ENCODE data around the gene ELANE.

The ELANE gene

GRCh38 chr19:810077-810855, 41.8 kb upstream of the ELANE start:
- Histone ChIP-seq H3K4me1 (ENCODE audit: control insufficient read depth, insufficient read depth, low read length) (no peaks in the 10 kb centered on the region), H3K9ac (ENCODE audit: low read depth, low read length) (no peak overlapping the region), H3K4me3 (ENCODE audit: low read depth, low read length) (no peak overlapping the region), H3K36me3 (ENCODE audit: control insufficient read depth, insufficient read depth, low read length) (peaks cover 69% of the 10 kb centered on the region), H3K9me3 (ENCODE audit: control insufficient read depth, insufficient read depth, low read length) (no peaks in the 10 kb centered on the region), H3K27me3 (ENCODE audit: control insufficient read depth, insufficient read depth, low read length) (no peaks in the 10 kb centered on the region)

GRCh38 chr19:810883-811489, 41.1 kb upstream of the ELANE start:
- no peaks in the 10 kb centered on the region for H3K9me3 ChIP-seq (ENCODE audit: control insufficient read depth, insufficient read depth, low read length)
- no peak overlapping the region for H3K9ac ChIP-seq (ENCODE audit: low read depth, low read length)
- peaks cover 62% of the 10 kb centered on the region for H3K36me3 ChIP-seq (ENCODE audit: control insufficient read depth, insufficient read depth, low read length)
- H3K4me3 ChIP-seq (ENCODE audit: low read depth, low read length): no peak overlapping the region
- H3K27me3 ChIP-seq (ENCODE audit: control insufficient read depth, insufficient read depth, low read length): no peaks in the 10 kb centered on the region
- no peaks in the 10 kb centered on the region for H3K4me1 ChIP-seq (ENCODE audit: control insufficient read depth, insufficient read depth, low read length)

GRCh38 chr19:811506-812048, 40.5 kb upstream of the ELANE start:
- Histone ChIP-seq H3K4me3 (ENCODE audit: low read depth, low read length) (no peak overlapping the region), H3K36me3 (ENCODE audit: control insufficient read depth, insufficient read depth, low read length) (peaks cover 56% of the 10 kb centered on the region), H3K9ac (ENCODE audit: low read depth, low read length) (no peak overlapping the region), H3K9me3 (ENCODE audit: control insufficient read depth, insufficient read depth, low read length) (no peaks in the 10 kb centered on the region), H3K4me1 (ENCODE audit: control insufficient read depth, insufficient read depth, low read length) (no peaks in the 10 kb centered on the region), H3K27me3 (ENCODE audit: control insufficient read depth, insufficient read depth, low read length) (no peaks in the 10 kb centered on the region)

- H3K36me3 ChIP-seq (ENCODE audit: control insufficient read depth, insufficient read depth, low read length): peaks cover 50% of the 10 kb centered on the region
These were observed 39.9 kb upstream of the ELANE start for GRCh38 chr19:812049-812746.

GRCh38 chr19:812747-813218, 39.3 kb upstream of the ELANE start:
- H3K9ac ChIP-seq (ENCODE audit: low read depth, low read length): no peak overlapping the region
- no peaks in the 10 kb centered on the region for H3K4me1 ChIP-seq (ENCODE audit: control insufficient read depth, insufficient read depth, low read length)
- H3K9me3 ChIP-seq (ENCODE audit: control insufficient read depth, insufficient read depth, low read length): no peaks in the 10 kb centered on the region
- H3K4me3 ChIP-seq (ENCODE audit: low read depth, low read length): no peak overlapping the region
- peaks cover 46% of the 10 kb centered on the region for H3K36me3 ChIP-seq (ENCODE audit: control insufficient read depth, insufficient read depth, low read length)
- H3K27me3 ChIP-seq (ENCODE audit: control insufficient read depth, insufficient read depth, low read length): no peaks in the 10 kb centered on the region

More at GRCh38 chr19:812049-812746, 39.9 kb upstream of the ELANE start:
- Histone ChIP-seq H3K4me3 (ENCODE audit: low read depth, low read length) (no peak overlapping the region), H3K4me1 (ENCODE audit: control insufficient read depth, insufficient read depth, low read length) (no peaks in the 10 kb centered on the region), H3K27me3 (ENCODE audit: control insufficient read depth, insufficient read depth, low read length) (no peaks in the 10 kb centered on the region), H3K9me3 (ENCODE audit: control insufficient read depth, insufficient read depth, low read length) (no peaks in the 10 kb centered on the region), H3K9ac (ENCODE audit: low read depth, low read length) (no peak overlapping the region)

GRCh38 chr19:813219-814151, 38.6 kb upstream of the ELANE start:
- Histone ChIP-seq H3K4me1 (ENCODE audit: control insufficient read depth, insufficient read depth, low read length) (no peaks in the 10 kb centered on the region), H3K9me3 (ENCODE audit: control insufficient read depth, insufficient read depth, low read length) (no peaks in the 10 kb centered on the region), H3K4me3 (ENCODE audit: low read depth, low read length) (no peak overlapping the region), H3K9ac (ENCODE audit: low read depth, low read length) (no peak overlapping the region), H3K27me3 (ENCODE audit: control insufficient read depth, insufficient read depth, low read length) (no peaks in the 10 kb centered on the region), H3K36me3 (ENCODE audit: control insufficient read depth, insufficient read depth, low read length) (peaks cover 42% of the 10 kb centered on the region)

- H3K9ac ChIP-seq (ENCODE audit: low read depth, low read length): no peak overlapping the region
- H3K9me3 ChIP-seq (ENCODE audit: control insufficient read depth, insufficient read depth, low read length): no peaks in the 10 kb centered on the region
- peaks cover 34% of the 10 kb centered on the region for H3K36me3 ChIP-seq (ENCODE audit: control insufficient read depth, insufficient read depth, low read length)
- H3K4me3 ChIP-seq (ENCODE audit: low read depth, low read length): no peak overlapping the region
- no peaks in the 10 kb centered on the region for H3K4me1 ChIP-seq (ENCODE audit: control insufficient read depth, insufficient read depth, low read length)
- H3K27me3 ChIP-seq (ENCODE audit: control insufficient read depth, insufficient read depth, low read length): no peaks in the 10 kb centered on the region
These were observed 37.7 kb upstream of the ELANE start for GRCh38 chr19:814152-815078.

GRCh38 chr19:815079-815774, 36.9 kb upstream of the ELANE start:
- Histone ChIP-seq H3K27me3 (ENCODE audit: control insufficient read depth, insufficient read depth, low read length) (no peaks in the 10 kb centered on the region), H3K9me3 (ENCODE audit: control insufficient read depth, insufficient read depth, low read length) (no peaks in the 10 kb centered on the region), H3K9ac (ENCODE audit: low read depth, low read length) (no peak overlapping the region), H3K4me1 (ENCODE audit: control insufficient read depth, insufficient read depth, low read length) (no peaks in the 10 kb centered on the region), H3K36me3 (ENCODE audit: control insufficient read depth, insufficient read depth, low read length) (peaks cover 25% of the 10 kb centered on the region), H3K4me3 (ENCODE audit: low read depth, low read length) (no peak overlapping the region)

- Histone ChIP-seq H3K27me3 (ENCODE audit: control insufficient read depth, insufficient read depth, low read length) (no peaks in the 10 kb centered on the region), H3K4me1 (ENCODE audit: control insufficient read depth, insufficient read depth, low read length) (no peaks in the 10 kb centered on the region), H3K4me3 (ENCODE audit: low read depth, low read length) (no peak overlapping the region), H3K9ac (ENCODE audit: low read depth, low read length) (no peak overlapping the region), H3K9me3 (ENCODE audit: control insufficient read depth, insufficient read depth, low read length) (no peaks in the 10 kb centered on the region), H3K36me3 (ENCODE audit: control insufficient read depth, insufficient read depth, low read length) (peaks cover 18% of the 10 kb centered on the region)
These were observed 36.2 kb upstream of the ELANE start for GRCh38 chr19:815775-816499.
